NCI-H2196 (cell line): ENCODE measurements around the gene RFTN2.
"Not testable (repeated sequence)": the region's sequence is repeated elsewhere in the genome, so short reads cannot be mapped to it uniquely, and the experiment has no call there.

Experiments used
- DNase-seq: peaks from one replicate; lab custom pipeline; 2025; ENCODE audit not compliant: unreplicated experiment; lab: John Stamatoyannopoulos, UW

RFTN2 gene, protein sequence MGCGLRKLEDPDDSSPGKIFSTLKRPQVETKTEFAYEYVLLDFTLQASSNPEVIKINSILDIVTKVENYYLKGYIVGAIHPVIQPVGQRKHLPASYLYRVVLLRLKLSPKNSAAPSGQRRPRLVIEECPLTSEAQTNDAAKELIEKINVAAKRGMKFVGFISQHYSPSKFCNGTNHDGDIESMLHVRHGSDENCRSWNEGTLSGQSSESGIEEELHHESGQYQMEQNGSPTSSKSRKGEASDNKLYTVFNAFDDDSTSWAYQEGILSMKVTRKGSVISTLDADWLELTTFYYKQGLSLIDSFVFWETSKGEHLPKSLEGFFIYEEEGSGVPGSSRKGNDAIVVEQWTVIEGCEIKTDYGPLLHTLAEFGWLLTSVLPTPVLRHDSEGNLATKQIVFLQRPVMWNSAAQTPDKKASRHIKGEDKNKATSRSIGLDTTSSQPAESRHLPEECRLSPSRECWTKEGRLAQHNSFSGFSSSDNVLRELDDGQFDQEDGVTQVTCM

GRCh38 chr2:197675246-197675645 is at the start of gene RFTN2:
TSS of gene RFTN2 (minus strand) at chr2:197675587. CDS start at chr2:197675458, 129 bp downstream.
- DNase-seq = no peak

- DNase-seq = no peak
These were observed 42.5 kb upstream of the RFTN2 start for GRCh38 chr2:197717863-197718262.

DNA sequence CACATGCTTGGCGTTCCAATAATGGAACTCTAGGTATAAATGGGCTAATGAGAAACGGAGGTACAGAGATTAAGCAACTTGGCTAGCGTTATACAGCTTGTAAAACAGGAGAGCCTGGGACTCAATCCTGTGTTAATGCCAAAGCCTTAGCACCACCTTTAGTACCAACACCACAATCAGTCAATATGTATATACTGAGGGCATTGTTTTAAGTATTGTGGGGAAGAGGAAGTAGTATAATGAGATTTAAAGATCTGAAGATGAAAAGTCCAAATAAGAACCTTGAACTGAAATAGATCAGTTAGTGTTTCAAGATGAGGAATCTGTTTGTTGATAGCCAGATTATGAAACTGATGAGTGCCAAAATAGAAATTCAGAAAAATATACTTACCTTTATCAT is 37.9 kb upstream of the RFTN2 start:
- no peak for DNase-seq

DNA sequence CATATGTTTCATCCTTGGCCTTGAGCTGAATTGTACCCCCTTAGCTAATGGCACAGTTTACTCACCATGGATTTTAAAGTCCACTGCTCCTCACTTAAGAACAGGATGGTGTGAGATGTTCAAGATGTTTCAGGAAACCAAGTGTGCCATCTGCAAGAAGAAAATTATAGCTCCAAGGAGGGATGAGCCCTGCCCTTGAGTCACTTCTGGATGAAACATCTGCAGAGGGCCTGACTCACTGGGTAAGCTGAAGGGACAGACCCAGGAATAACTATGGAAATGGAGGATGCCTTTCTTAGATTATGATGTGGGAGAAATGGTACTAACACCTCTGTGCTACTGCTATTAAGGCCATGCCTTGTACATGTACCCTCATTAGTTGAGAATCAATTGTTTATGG is 36.2 kb upstream of the RFTN2 start:
- DNase-seq = no peak

DNA sequence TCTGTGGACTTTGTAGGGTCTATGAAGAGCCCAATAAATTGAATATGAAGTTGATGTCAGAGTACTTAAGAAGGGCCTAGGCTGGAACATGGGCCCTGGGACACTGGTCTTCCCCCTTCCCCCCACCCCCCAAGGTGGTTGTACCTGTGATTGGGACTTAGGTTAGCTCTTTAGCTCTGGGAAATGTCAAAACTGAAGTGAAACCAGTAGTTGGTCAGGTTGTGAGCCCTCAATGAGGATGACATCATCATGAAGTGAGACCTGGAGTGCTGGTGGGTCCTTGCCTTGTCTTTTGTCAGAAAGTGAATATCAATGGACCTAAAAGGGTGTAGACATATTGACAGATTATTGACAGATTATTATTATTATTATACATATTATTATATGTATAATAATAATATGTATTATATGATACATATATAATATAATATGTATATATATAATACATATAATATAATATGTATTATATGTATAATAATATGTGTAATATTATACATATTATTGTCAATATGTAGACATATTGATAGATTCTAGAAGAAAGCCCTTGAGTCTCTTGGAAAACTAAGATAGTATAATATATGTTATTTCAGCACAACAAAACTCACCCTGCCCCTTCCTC is 35.1 kb upstream of the RFTN2 start:
- DNase-seq = no peak

DNA sequence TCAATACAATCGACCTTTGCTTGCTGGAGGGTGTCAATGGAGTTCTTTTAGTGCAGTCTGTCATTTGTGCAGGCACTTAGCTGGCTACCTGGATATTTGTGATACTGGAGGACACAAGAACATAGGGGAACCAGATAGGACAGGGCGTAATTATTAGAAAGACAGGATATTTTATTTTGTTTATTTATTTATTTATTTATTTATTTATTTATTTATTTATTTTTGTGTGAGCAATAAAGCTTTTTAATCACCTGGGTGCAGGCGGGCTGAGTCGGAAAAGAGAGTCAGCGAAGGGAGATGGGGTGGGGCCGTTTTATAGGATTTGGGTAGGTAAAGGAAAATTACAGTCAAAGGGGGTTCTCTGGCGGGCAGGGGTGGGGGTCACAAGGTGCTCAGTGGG is 33.8 kb upstream of the RFTN2 start:
- DNase-seq = not testable (repeated sequence)

GRCh38 chr2:197708331-197708730 is 32.9 kb upstream of the RFTN2 start:
- DNase-seq = no peak

DNA sequence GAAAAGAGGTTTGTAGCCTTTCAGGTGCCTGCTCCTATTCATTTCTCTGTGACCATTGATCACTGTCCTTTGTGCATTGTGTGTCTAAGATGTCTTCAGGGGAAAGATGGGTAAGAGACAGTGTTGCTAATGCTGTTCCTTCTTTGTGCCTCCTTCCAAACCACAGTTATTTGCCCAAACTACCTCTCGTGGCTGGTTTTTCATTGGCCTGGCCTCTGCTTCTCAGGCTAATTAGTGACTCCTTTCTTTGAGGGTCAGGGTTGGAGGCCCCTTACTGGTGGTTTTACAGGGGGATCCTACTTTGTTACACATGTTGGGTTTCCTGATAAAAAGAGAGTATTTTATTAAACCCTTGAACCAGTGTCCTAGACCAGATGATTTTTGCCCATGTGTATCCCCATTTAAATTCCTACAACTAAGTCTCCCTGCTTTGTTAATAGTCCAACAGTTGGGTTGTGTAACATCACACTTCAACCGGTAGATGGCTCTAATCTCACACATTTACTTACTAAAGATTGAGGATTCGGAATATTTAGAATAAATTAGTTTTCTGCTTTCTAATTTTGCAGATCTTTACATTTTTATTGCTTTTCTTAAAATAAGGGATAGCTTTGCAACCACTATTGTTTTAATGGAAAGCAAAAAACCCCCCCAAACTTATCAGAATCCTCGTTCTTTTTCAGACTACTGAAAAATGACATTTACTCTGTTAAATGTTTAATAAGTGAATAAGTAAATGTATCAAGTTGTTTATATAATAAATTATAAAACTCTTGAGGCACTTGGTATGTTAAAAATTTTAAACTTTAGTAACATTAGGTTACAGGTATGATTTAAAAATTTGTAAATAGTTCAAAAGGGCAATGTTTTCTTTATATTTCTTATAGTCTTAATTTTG is 32.2 kb upstream of the RFTN2 start:
- DNase-seq = peak; percentile 32

DNA sequence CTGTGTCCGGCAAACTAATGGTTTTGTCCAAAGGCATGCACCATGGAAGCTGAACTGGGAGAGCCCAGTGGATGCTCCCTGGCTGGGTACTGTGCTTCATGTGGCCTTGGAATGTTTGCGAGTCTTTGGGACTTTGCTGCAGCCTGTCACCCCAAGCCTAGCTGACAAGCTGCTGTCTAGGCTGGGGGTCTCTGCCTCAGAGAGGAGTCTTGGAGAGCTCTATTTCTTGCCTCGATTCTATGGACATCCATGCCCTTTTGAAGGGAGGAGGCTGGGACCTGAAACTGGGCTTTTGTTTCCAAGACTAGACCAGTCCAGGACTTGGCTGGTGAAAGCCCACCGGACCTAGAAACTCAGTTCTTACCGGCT is 31.4 kb upstream of the RFTN2 start:
- no peak for DNase-seq

- no peak for DNase-seq
These were observed 30.8 kb upstream of the RFTN2 start for GRCh38 chr2:197705912-197706838.

DNA sequence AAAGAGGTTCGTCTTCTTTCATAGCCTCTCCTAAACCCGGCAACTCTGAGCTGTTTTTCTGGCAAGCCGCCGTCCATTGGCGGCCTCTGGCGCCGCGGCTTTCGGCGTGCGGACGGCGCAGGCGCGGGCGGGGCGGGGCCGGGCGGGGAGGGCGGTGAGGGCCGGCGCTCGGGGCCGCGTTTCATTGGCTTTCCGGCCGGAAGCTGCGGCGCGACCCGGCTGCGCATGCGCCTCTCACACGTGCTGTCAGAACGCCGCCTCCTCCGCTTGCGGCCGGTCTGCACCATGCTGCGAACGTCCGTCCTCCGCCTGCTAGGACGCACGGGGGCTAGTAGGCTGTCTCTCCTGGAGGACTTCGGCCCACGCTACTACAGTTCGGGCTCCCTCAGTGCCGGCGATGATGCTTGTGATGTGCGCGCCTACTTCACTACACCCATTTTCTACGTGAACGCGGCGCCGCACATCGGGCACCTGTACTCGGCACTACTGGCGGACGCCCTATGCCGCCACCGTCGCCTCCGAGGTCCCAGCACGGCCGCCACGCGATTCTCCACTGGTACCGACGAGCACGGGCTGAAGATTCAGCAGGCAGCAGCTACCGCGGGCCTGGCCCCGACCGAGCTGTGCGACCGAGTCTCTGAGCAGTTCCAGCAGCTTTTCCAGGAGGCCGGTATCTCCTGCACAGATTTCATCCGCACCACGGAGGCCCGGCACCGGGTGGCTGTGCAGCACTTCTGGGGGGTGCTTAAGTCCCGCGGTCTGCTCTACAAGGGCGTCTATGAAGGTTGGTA is 29.9 kb upstream of the RFTN2 start, which contains the start of gene MARS2:
Gene MARS2, plus strand, starts transcription at position 249 of the 791 bp plus-strand sequence. Its CDS starts 37 bp downstream, at position 286.
- DNase-seq = peak; percentile 93

- DNase-seq = no peak
These were observed 29.2 kb upstream of the RFTN2 start for GRCh38 chr2:197704434-197705120.

GRCh38 chr2:197700960-197701359 is 25.6 kb upstream of the RFTN2 start:
- DNase-seq = no peak

- DNase-seq = not testable (repeated sequence)
These were observed 24.3 kb upstream of the RFTN2 start for GRCh38 chr2:197699724-197700123.

- not testable (repeated sequence) for DNase-seq
These were observed 21.2 kb upstream of the RFTN2 start for GRCh38 chr2:197696571-197696970.

- not testable (repeated sequence) for DNase-seq
These were observed 20.6 kb upstream of the RFTN2 start for GRCh38 chr2:197695971-197696370.

GRCh38 chr2:197695206-197695605 is 19.8 kb upstream of the RFTN2 start:
- DNase-seq = not testable (repeated sequence)

DNA sequence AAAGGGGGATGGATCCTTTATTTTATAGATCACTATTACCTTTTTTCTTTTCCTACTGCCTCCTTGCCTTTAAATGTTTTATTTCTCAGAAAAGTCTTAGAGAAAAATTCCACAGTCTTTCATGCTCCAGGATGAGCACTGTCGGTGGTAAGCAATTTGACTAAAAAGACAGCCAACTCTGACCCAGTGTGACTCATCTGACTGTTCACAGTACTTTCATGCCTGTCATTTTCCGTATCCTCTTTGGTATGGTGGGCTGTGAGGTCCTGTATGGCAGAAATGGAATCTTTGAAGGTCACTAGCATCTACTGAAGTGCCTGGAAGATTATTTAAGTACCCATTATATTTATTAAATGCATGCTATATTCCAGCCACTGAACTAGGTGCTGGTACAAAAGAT is 2.1 kb upstream of the RFTN2 start:
- no peak for DNase-seq

GRCh38 chr2:197677056-197677455 is 1.7 kb upstream of the RFTN2 start:
- no peak for DNase-seq
